ENCODE data around the gene MOGAT3.

MOGAT3 gene, protein sequence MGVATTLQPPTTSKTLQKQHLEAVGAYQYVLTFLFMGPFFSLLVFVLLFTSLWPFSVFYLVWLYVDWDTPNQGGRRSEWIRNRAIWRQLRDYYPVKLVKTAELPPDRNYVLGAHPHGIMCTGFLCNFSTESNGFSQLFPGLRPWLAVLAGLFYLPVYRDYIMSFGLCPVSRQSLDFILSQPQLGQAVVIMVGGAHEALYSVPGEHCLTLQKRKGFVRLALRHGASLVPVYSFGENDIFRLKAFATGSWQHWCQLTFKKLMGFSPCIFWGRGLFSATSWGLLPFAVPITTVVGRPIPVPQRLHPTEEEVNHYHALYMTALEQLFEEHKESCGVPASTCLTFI

GRCh38 chr7:101200862-101201599 lies at the start of gene MOGAT3:
TSS of gene MOGAT3 (minus strand) at chr7:101201036. CDS start at chr7:101200854, 182 bp downstream.
- DNase-seq (ENCODE audit: low read depth), result no peak

DNA sequence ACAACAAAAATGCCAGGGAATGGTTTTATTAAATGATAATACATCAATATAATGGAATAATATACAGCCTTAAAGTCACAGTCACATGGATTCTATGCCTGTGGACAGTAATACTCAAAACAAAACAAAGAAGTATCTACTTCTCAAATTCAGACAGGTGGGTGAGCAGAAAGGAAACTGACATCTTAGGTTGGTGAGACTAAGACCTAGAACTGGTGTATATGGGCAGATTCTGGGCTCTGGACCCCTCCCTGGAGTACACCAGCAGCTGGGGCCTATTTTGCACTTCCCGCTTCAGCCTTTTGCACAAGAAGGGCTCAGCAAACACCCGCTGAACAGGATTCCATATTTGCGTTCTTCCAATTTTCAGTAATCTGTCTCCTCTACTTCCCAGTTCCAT lies 49.5 kb upstream of the MOGAT3 start:
- DNase-seq (ENCODE audit: low read depth), result no peak

- DNase-seq (ENCODE audit: low read depth), result no peak
Measured at GRCh38 chr7:101248276-101248675, 47.4 kb upstream of the MOGAT3 start.

DNA sequence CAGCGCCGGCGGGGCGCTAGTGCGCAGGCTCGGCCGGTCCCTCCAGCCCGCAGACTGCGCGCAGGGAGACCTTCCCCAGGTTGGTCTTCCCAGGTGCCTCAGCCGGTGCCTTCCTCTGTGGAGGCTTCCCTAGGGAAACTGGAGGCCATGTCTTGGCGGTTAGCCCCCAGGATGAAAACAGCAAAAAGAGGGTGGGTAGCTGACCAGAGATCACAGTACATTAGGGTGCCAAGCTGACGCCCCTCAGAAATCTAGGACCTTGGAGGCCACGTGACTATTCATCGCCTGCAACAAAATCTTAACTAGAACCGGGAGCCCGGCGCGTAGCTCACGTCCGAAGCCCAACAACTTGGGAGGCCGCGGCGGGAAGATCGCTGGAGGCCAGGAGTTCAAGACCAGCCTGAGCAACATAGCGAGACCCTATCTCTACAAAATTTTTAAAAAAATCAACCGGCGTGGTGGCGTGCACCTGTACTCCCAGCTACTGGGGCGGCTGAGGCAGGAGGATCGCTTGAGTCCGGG lies 44.4 kb upstream of the MOGAT3 start:
- no peak for DNase-seq (ENCODE audit: low read depth)

- peak; percentile 51 for DNase-seq (ENCODE audit: low read depth)
Measured at GRCh38 chr7:101244375-101245146, 43.7 kb upstream of the MOGAT3 start, which contains the start of gene FIS1. TSS of gene FIS1 (minus strand) at chr7:101245081. CDS start at chr7:101245004, 77 bp downstream.

DNA sequence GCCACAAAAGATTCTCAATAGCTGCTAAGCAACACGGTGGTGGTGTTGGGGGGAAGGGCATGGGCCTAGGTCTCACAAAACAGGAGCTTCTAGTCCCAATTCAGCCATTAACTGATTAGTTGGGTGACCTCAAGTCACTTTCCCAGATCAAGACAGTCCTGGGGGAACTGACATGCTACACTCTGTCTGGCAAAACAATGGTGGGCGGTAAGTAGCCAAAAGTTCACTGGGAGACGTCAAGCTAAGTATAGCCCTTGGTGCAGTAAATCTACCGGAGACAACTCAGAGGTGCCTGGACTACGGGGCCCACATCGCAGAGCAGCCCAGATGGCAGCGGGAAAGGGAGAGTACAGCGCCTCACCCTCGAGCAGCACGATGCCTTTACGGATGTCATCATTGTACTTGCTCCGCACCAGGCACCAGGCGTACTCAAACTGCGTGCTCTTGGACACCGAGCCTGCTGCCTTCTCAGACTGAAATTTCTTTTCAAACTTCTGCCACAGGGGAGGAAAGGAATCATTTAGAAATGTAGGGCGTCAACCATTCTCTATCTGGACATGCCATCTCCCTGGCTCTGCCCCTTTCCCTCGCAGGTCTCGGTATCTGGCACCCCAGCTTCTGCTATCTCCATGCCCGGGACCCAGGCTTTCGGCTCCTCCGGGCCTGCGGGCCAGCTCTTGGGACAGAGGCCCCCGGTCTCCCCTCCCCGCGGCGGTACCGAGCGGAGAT lies 43.0 kb upstream of the MOGAT3 start:
- DNase-seq (ENCODE audit: low read depth), result no peak

- no peak for DNase-seq (ENCODE audit: low read depth)
Measured at GRCh38 chr7:101241443-101242349, 40.9 kb upstream of the MOGAT3 start.

DNA sequence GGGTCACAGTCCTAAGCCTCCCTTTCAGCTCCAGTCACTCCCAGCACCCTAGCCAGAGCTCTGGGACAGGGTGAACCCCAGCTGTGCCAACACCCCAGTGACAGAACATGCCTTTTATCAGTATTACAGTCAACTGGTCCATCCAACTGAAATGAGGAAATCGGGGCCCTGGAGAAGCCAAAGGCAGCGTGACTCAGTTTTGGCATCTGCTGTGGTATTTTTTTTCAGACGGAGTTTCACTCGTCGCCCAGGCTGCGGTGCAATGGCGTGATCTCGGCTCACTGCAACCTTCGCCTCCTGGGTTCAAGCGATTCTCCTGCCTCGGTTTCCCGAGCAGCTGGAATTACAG lies 40.2 kb upstream of the MOGAT3 start:
- no peak for DNase-seq (ENCODE audit: low read depth)

DNA sequence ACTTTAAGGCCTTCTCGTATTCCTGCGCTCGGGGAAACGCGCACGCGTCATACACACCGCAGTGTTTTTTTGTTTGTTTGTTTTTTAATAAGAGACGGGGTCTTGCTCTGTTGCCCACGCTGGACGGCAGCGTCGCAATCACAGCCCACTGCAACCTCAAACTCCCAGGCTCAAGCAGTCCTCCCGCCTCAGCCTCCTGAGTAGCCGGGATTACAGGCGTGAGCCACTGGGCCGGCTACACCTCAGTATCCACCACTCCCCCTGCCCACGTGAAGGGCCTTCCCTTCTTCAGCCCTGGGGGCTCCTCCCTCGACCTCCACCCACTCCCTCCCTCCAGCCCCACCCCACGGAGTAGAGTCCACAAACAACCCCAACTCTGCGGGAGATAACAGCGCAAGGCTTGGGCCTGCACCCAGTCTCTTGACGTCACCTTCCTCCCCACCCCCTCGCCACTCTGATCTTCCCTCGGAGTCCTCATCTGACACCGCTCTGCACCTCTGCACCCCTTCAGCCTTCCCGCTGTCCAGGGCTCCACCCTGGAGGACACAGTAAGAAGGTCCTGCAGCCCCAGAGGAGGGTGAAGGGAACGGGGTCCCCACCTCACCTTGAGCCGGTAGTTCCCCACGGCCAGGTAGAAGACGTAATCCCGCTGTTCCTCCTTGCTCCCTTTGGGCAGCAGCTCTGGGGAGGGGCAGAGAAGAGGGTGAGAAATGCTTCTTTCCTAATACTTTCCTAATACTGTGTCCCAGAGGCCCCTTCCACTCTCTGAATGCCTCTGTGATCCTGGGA lies 39.6 kb upstream of the MOGAT3 start:
- no peak for DNase-seq (ENCODE audit: low read depth)

DNA sequence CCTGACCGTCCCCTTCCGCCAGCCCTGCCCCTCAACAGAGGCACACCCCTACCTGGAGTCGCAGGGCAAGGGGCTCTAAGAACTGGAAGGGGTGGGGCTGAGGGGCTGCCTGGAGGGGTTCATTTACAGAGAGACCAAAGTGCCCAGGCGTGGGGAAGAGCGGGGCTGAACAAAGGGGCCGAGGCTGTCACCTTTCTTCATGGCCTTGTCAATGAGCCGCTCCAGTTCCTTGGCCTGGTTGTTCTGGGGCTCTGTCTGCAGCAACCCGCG lies 39.0 kb upstream of the MOGAT3 start:
- DNase-seq (ENCODE audit: low read depth), result no peak

GRCh38 chr7:101239191-101239950 lies 38.5 kb upstream of the MOGAT3 start:
- DNase-seq (ENCODE audit: low read depth), result no peak

DNA sequence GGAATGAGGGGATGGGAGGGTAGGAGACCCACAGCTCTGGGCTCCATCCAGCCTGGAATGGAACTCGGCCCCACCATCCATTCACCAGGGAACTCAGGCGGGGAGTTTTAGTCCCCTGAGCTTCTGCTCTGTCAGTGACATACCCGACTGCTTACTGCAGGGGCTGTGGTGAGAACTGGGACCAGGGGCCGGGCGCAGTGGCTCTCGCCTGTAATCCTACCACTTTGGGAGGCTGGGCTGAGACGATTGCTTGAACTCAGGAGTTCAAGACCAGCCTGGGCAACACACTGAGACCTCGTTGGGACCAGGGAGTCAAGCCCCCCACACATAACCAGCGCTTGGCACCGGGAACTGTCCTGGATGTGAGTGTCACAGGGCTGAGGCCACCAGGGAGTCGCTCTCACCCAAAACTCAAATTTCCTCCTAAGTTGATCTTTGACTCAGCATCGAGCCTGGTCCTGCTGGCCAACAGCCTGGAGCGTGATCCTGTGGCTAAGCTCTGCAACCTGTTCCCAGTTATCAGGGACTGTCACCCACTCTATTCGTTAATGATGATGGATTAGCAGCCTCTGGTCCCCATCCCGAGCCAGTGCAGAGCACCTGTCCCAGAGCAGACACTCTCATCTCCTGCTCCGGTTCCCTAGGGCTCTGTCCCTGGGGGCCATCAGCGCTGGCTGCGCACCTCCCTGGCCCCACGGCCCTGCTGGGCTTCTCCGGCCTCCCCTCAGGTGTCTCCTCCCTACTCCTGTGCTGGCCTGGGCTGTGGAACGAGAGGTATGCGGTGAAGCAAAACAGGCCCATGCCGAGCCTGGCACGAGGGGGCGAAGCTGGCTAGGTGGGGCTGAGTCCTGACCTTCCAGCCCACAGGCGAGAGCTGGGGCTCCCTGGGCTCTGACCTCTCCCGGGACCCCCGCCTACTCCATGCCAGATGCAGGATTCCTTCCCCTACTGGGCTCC lies 37.7 kb upstream of the MOGAT3 start:
- no peak for DNase-seq (ENCODE audit: low read depth)

DNA sequence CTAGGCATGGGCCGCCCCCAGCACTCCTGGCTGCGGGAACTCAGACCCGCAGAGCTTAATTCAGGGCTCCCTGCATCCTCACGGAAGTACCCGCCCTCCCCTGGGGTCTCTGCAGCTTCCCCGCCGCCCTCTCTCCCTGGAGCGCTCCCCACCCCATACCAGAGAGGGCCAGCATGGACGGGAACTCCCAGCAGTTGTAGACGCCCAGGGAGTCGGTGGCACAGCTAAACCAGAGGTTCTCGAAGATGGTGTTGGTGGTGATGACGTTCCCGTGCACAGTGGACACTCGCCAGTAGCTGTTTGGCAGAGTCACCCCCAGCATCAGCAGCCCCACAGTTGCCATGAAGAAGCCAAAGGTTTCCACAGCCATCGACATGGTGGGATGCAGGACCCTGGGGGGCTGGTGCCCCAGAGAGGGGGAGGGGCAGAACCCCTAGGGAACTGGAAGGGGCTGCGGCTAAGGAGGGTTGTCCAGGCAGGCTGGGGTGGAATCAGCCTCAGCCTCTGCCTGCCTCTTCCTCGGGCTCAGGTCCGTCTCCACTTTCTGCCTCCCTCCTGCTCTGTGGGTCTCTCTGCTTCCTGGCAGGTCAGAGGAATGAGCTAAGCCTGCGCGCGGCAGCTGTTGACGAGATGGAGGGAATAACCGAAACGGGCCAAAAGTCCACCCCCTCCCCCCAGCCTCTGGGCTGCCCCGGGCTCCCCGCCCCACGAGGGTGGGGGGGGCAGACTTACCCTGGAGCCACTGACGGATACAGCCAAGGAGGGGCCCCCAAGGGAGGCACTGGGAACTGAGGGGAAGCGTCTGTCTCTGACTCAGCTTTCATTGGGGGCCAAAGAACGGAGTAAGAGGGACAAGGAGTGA lies 36.6 kb upstream of the MOGAT3 start, which contains the start of gene CLDN15:
CLDN15 (minus strand) TSS at position 597 of the 862 bp plus-strand sequence; CDS start at position 376, 221 bp downstream.
- no peak for DNase-seq (ENCODE audit: low read depth)

DNA sequence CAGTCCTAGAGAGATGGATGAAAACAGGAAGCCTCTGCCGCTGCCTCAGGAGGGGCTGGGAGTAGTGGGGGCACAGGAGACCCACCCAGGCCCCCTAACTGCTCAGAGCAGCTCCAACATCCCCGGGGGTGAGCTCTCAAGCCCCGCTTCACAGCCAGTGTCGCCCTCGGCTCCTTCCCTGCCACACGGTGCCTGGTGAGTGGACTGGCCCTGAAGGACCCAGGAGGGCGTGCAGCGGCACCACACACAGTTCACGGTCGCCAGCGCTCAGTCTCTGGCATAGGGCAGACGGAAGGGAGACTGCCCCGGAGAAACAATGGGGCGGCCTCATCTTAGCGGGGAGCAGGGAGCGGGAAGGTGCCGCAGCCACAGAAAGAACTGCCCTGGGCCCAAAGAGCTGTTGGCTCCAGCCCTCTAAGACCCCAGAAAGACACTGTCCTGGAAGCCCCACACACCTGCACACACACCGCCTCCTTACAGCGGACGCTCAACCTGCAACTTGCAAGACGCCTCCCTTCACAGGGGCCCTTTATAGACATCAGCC lies 35.5 kb upstream of the MOGAT3 start:
- no peak for DNase-seq (ENCODE audit: low read depth)

GRCh38 chr7:101235522-101235921 lies 34.7 kb upstream of the MOGAT3 start:
- no peak for DNase-seq (ENCODE audit: low read depth)

DNA sequence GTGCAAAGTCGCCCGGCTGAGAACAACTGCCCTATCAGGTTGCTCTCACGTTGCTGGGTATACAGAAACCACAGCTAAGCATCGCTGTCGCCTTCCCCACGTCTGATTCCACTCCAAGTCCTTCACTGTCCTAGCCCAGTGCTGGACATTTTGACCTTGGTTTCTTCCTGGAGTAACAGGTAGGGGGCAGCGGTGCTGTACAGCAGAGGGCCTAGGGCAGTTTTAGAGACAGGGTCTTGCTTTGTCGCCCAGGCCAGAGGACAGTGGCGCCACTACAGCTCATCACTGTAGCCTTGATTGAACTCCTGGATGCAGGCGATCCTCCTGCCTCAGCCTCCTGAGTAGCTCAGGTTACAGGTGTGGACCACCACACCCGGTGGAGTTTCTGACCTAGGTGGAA lies 34.2 kb upstream of the MOGAT3 start:
- DNase-seq (ENCODE audit: low read depth), result no peak

DNA sequence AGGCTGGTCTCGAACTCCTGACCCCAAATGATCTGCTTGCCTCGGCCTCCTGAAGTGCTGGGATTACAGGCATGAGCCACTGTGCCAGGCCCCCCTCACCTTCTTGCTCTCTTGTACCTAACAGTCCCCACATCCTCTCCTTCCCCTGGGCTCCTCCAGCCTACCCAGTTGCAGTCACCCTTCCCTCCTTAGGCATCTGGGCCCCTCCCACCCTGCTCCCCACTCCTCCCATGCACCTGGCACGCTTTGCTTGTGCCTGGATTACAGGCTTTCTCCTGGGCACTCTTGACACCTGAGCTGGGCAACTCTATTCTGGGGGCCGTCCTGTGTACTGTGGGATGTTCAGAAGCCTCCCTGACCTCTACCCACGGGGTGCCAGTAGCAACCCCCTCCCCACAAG lies 33.8 kb upstream of the MOGAT3 start:
- no peak for DNase-seq (ENCODE audit: low read depth)

All from GM04503 (cell line).